K562 (cell line): ENCODE data around the gene NTPCR. TPM values are rescaled to one million over a fixed set of nuclear protein-coding genes. Genes with fewer than 3 reads are reported as not detected.

Source experiments
- ATAC-seq: fragments of 200-7000 bp; cut with Tn5 transposase; 3 replicates; pipeline ENCODE4 v1.9.1; 2020; ENCODE audit warnings: moderate library complexity
- BruUV-seq: library from RNA; stranded (reverse); fragments of 400-500 nt; replicated peaks from 2 replicates; lab custom pipeline; 2021; lab: Mats Ljungman, UMichigan
- CTCF ChIA-PET: fragments of 300-600 bp; formaldehyde crosslinking; extraction: SDS; loops from one replicate; lab custom pipeline; 2021; ENCODE audit warnings: low intra/inter-chr PET ratio; lab: Yijun Ruan, JAX
- POLR2A ChIA-PET: fragments of 300-600, 350-650 bp; sonication (Branson Sonifier 250); formaldehyde crosslinking; extraction: SDS; loops from one replicate; lab custom pipeline; 2021; ENCODE audit warnings: antibody characterized with exemption, inconsistent platforms; lab: Yijun Ruan, JAX
- DNase-seq, 4 experiments: peaks; one replicate each; pipeline versions ENCODE4 v3.0.0 to v3.0.0-alpha.2; 2011 to 2018; ENCODE audit warnings: low spot score in 3 of 4, mixed read lengths in 3 of 4; ENCODE audit errors: extremely low read depth in 1 of 4
- FAIRE-seq: peaks from 2 replicates; lab custom pipeline; 2011; peaks lifted over from hg19 to GRCh38; lab: Jason Lieb, UNC
- H2AFZ ChIP-seq: 2 replicates; pipeline ENCODE4 v1.6.0; 2011; ENCODE audit warnings: low read depth, low read length, control low read depth, inconsistent platforms
- H3K27ac ChIP-seq: fragments of 200-600 bp; 3 replicates; pipeline ENCODE4 v1.8.0; 2011; ENCODE audit warnings: low read depth, mild to moderate bottlenecking, control low read depth, inconsistent platforms, low read length, moderate library complexity, mixed read lengths; ENCODE audit errors: extremely low read depth
- H3K27me3 ChIP-seq, 2 experiments: fragments of 300-600 bp in 1 of 2; 2 replicates in 1 of 2; 3 replicates in 1 of 2; pipeline versions ENCODE4 v1.6.0 to v1.8.0; 2011; ENCODE audit warnings: inconsistent platforms in 2 of 2, low read length in 2 of 2, mild to moderate bottlenecking in 1 of 2, mixed read lengths in 1 of 2, moderate library complexity in 1 of 2; ENCODE audit not compliant: control insufficient read depth in 2 of 2, insufficient read depth in 2 of 2
- H3K36me3 ChIP-seq: fragments of 300-600 bp; 3 replicates; pipeline ENCODE4 v1.8.0; 2011; ENCODE audit warnings: mild to moderate bottlenecking, low read length, inconsistent platforms; ENCODE audit not compliant: control insufficient read depth, insufficient read depth
- H3K4me1 ChIP-seq, 2 experiments: fragments of 200-600 bp in 1 of 2; replicated peaks in 1 of 2; 2 replicates in 1 of 2; 3 replicates in 1 of 2; pipeline versions ENCODE4 v1.5.1 to v1.8.0; 2011; ENCODE audit warnings: inconsistent platforms in 2 of 2, low read length in 2 of 2, mild to moderate bottlenecking in 1 of 2, mixed read lengths in 1 of 2, moderate library complexity in 1 of 2; ENCODE audit not compliant: control insufficient read depth in 2 of 2, insufficient read depth in 2 of 2
- H3K4me2 ChIP-seq: 2 replicates; pipeline ENCODE4 v1.6.1; 2011; ENCODE audit warnings: low read length, control low read depth, inconsistent platforms, mixed read lengths; ENCODE audit not compliant: insufficient read depth
- H3K4me3 ChIP-seq: fragments of 200-600 bp; sonication (generic), shearing (Covaris generic); 2 replicates; pipeline ENCODE4 v1.5.1; 2016; ENCODE audit warnings: control low read depth, inconsistent platforms
- H3K79me2 ChIP-seq: fragments of 200-600 bp; 3 replicates; pipeline ENCODE4 v1.8.0; 2011; ENCODE audit warnings: low read length, inconsistent platforms; ENCODE audit not compliant: control insufficient read depth, insufficient read depth
- H3K9ac ChIP-seq, 2 experiments: 2 replicates each; pipeline versions ENCODE4 v1.6.0 to v1.6.1; 2011; ENCODE audit warnings: low read depth in 2 of 2, low read length in 2 of 2, control low read depth in 1 of 2, inconsistent platforms in 1 of 2, mild to moderate bottlenecking in 1 of 2, mixed read lengths in 1 of 2; ENCODE audit not compliant: insufficient read depth in 1 of 2
- H3K9me1 ChIP-seq: one replicate; pipeline ENCODE4 v1.6.0; 2011; ENCODE audit warnings: inconsistent platforms, mild to moderate bottlenecking, low read length, moderate library complexity; ENCODE audit not compliant: control insufficient read depth, insufficient read depth
- H3K9me3 ChIP-seq: replicated peaks from 2 replicates; pipeline ENCODE4 v1.5.1; 2011; ENCODE audit warnings: low read depth, low read length, inconsistent platforms; ENCODE audit not compliant: control insufficient read depth, insufficient read depth
- H4K20me1 ChIP-seq: replicated peaks from 2 replicates; pipeline ENCODE4 v1.6.1; 2011; ENCODE audit warnings: low read length, inconsistent platforms, mixed read lengths; ENCODE audit not compliant: control insufficient read depth, insufficient read depth
- CAMTA2 ChIP-seq: fragments of 250-450 bp; sonication (Bioruptor Pico); conservative IDR thresholded peaks from 2 replicates; pipeline ENCODE4 v1.5.1; 2022
- E2F3 ChIP-seq: fragments of 250-450 bp; sonication (Bioruptor Pico); IDR thresholded peaks from 2 replicates; pipeline ENCODE4 v1.4.0; 2020; ENCODE audit warnings: mild to moderate bottlenecking
- MED1 ChIP-seq: sonication (generic); formaldehyde crosslinking; IDR thresholded peaks from 2 replicates; pipeline ENCODE4 v1.8.1; 2023; ENCODE audit warnings: missing genetic modification reagents, borderline replicate concordance
- MEIS2 ChIP-seq: fragments of 450-650 bp; IDR thresholded peaks from 2 replicates; pipeline ENCODE4 v1.6.1; 2014; ENCODE audit warnings: mild to moderate bottlenecking; ENCODE audit not compliant: partially characterized antibody
- RBM25 ChIP-seq: fragments of 200-400 bp; formaldehyde crosslinking; IDR thresholded peaks from 2 replicates; pipeline ENCODE4 v1.6.1; 2018; ENCODE audit warnings: low read length, low read depth, moderate library complexity; ENCODE audit not compliant: severe bottlenecking
- SAFB ChIP-seq: fragments of 200-400 bp; formaldehyde crosslinking; IDR thresholded peaks from 2 replicates; pipeline ENCODE4 v1.6.1; 2017; ENCODE audit warnings: low read depth, low read length, borderline replicate concordance
- SMARCC2 ChIP-seq: fragments of 450-650 bp; IDR thresholded peaks from 2 replicates; pipeline ENCODE4 v1.6.1; 2017; ENCODE audit warnings: antibody characterized with exemption, moderate library complexity, mild to moderate bottlenecking, low read depth
- SREBF2 ChIP-seq: sonication (generic); formaldehyde crosslinking; IDR thresholded peaks from 2 replicates; pipeline ENCODE4 v1.4.0; 2020; ENCODE audit warnings: mild to moderate bottlenecking, missing genetic modification reagents
- YY1 ChIP-seq, 3 experiments: IDR thresholded peaks; 2 replicates each; pipeline ENCODE4 v1.6.1; 2011; ENCODE audit warnings: low read length in 2 of 3, mild to moderate bottlenecking in 2 of 3, moderate library complexity in 2 of 3, borderline replicate concordance in 1 of 3, control low read depth in 1 of 3, low read depth in 1 of 3; ENCODE audit not compliant: insufficient read depth in 3 of 3, insufficient replicate concordance in 2 of 3, control insufficient read depth in 1 of 3, insufficient read length in 1 of 3; ENCODE audit errors: extremely low read depth in 1 of 3
- ZKSCAN8 ChIP-seq: fragments of 200-800 bp; sonication (Bioruptor generic); IDR thresholded peaks from 2 replicates; pipeline ENCODE4 v1.6.1; 2016; ENCODE audit warnings: missing genetic modification characterization, missing compliant biosample characterization
- ZNF518B ChIP-seq: fragments of 250-450 bp; sonication (Bioruptor Pico); IDR thresholded peaks from 2 replicates; pipeline ENCODE4 v1.5.0; 2021; ENCODE audit warnings: mild to moderate bottlenecking, moderate library complexity
- ZNF644 ChIP-seq: fragments of 200-800 bp; sonication (Bioruptor generic); IDR thresholded peaks from 2 replicates; pipeline ENCODE4 v1.6.1; 2016; ENCODE audit warnings: low read depth, missing genetic modification characterization, missing compliant biosample characterization
- WGBS: fragments of 100-300 bp; shearing (Covaris generic); methylation state at CpG from one replicate; pipeline ENCODE4 v1.1.6; 2016; ENCODE audit warnings: low coverage, mixed read lengths; ENCODE audit not compliant: insufficient coverage; ENCODE audit errors: missing lambda C conversion rate; 5-methylcytosine and 5-hydroxymethylcytosine counted together
- in situ Hi-C: fragments of 300-500 bp; cut with MboI; formaldehyde crosslinking; loops from 4 replicates; pipeline ENCODE4 v1.15.0; 2018; ENCODE audit warnings: inconsistent platforms, mixed read lengths
- intact Hi-C: fragments of 100-400 bp; cut with micrococcal nuclease; formaldehyde crosslinking; loops from 2 replicates; pipeline ENCODE4 v1.14.2; 2022
- polyA plus RNA-seq, 8 experiments: library from polyadenylated mRNA; depleted of rRNA in 4 of 8; stranded (reverse) in 5 of 8; unstranded in 3 of 8; fragments of >200 nt; fragmentation: Nextera tagmentation in 2 of 8; fragmentation: Illumina TruSeq in 1 of 8; extraction: Ambion mirVana in 2 of 8; extraction: Trizol in 1 of 8; gene quantifications; 2 replicates each; pipeline versions ENCODE4 v1.2.1 to v1.2.3, GENCODE V29; 2011 to 2014; ENCODE audit warnings: inconsistent platforms in 1 of 8, missing spikeins in 1 of 8
- total RNA-seq, 7 experiments: library from RNA; depleted of rRNA in 6 of 7; stranded (reverse); fragments of >200 nt in 6 of 7; fragmentation: Illumina TruSeq in 2 of 7; extraction: Trizol in 2 of 7; gene quantifications; 2 replicates each; pipeline versions ENCODE4 v1.2.1 to v1.2.3, GENCODE V29; 2011 to 2021; ENCODE audit warnings: low replicate concordance in 1 of 7

Gene NTPCR
- total and polyA plus RNA-seq, 9 of the 15 experiments (the other 6 are each of a cell fraction or from before 2014, with no cell fraction given): 19.3 to 105 (median 48.8) TPM

DNA sequence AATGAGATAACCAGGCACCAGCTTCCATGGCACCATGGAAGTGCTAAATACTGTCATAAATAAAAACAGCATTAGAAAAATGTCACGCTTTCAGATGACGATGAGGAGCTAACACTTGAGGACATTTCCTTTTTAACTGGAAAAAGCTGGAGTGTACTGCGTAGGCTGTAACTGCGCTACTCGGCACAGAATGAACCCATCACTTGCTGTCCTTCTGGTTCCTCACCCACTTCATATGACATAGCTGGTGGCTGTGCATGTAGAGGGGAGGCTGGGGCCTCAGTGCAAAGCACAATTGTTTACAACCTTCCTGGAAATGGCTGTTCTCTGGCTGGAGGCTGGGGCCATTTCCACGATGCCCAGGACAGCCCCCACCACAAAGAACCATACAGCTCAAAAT, 55.7 kb downstream of the NTPCR start:
- Histone ChIP-seq H3K27ac (no peak overlapping the region), H2AFZ (no peak overlapping the region), H3K4me2 (no peak overlapping the region), H3K79me2 (no peaks in the 10 kb centered on the region), H3K9me3 (no peaks in the 10 kb centered on the region), H3K4me3 (no peak overlapping the region), H3K9me1 (no peaks in the 10 kb centered on the region), H3K9ac (no peak overlapping the region), H3K27me3 (peaks cover 3 to 24% of the 10 kb centered on the region in 2 experiments; a peak in 3 of 5 replicates), H4K20me1 (no peaks in the 10 kb centered on the region), H3K36me3 (no peaks in the 10 kb centered on the region), H3K4me1 (no peaks in the 10 kb centered on the region; a peak in 1 of 5 replicates)
- CTCF ChIA-PET: no interaction called here
- DNase-seq: no peak
- in situ Hi-C loops (no loop called here), intact Hi-C loops (no loop called here)
- 0% methylated on average over 6 of the region's 6 CpGs for WGBS
- ATAC-seq: peak; percentile 25; the same call in 1 of the 3 replicates
- POLR2A ChIA-PET: interaction anchor here (0.7 to 2.0 kb wide), 3 partner anchors 9 to 118 kb away, joined by 3 to 4 read pairs (median 3); no protein-coding TSS in a partner anchor
- no peak for TF ChIP-seq RBM25
- TF ChIP-seq E2F3: no peak
- TF ChIP-seq SAFB: no peak
- TF ChIP-seq MEIS2: no peak
- TF ChIP-seq ZNF644: no peak
- TF ChIP-seq SREBF2 (CRISPR knock-in tag): no peak
- TF ChIP-seq CAMTA2 (CRISPR knock-in tag): no peak
- no peak for TF ChIP-seq YY1 (IDR thresholded peaks at IDR 0.05; ENCODE audit: borderline replicate concordance in 1 of 3, control insufficient read depth in 1 of 3, extremely low read depth in 1 of 3, insufficient read depth in 3 of 3, insufficient read length in 1 of 3, insufficient replicate concordance in 2 of 3, low read depth in 1 of 3, low read length in 2 of 3)
- no peak for TF ChIP-seq MED1 (CRISPR knock-in tag)
- TF ChIP-seq ZNF518B: no peak
- no peak for TF ChIP-seq SMARCC2
- no peak for TF ChIP-seq ZKSCAN8 (CRISPR knock-in tag)
- no TSS peak for BruUV-seq
- FAIRE-seq: no peak
